Right atrium auricular region (tissue), 2 donors: ENCODE data around the gene ARID3A. TPM values are rescaled to one million over a fixed set of nuclear protein-coding genes. Genes with fewer than 3 reads are reported as not detected.

Experiments
- DNase-seq: peaks from one replicate; pipeline ENCODE4 v3.0.0-alpha.2; 2019; ENCODE audit warnings: low spot score
- H3K27ac ChIP-seq, 2 donors: fragments of 200-600 bp; sonication (generic); 1 replicate in 1 of 2; 2 replicates in 1 of 2; pipeline ENCODE4 v1.5.1; 2016 to 2019
- H3K27me3 ChIP-seq, 2 donors: fragments of 200-600 bp; sonication (generic); one replicate each; pipeline versions ENCODE4 v1.5.1 to v1.6.0; 2017 to 2019
- H3K36me3 ChIP-seq: fragments of 200-600 bp; sonication (generic); one replicate; pipeline ENCODE4 v1.5.1; 2016
- H3K4me1 ChIP-seq, 2 donors: fragments of 200-600 bp; sonication (generic); one replicate each; pipeline versions ENCODE4 v1.5.1 to v1.6.0; 2017 to 2019
- H3K4me3 ChIP-seq, 2 donors: fragments of 200-600 bp; sonication (generic); 1 replicate in 1 of 2; 2 replicates in 1 of 2; pipeline ENCODE4 v1.5.1; 2017 to 2019; ENCODE audit warnings: mild to moderate bottlenecking in 1 of 2, moderate library complexity in 1 of 2
- H3K9me3 ChIP-seq, 2 donors: fragments of 200-600 bp; sonication (generic); one replicate each; pipeline ENCODE4 v1.5.1; 2019
- total RNA-seq, 2 donors: library from RNA; depleted of rRNA; stranded (reverse); fragments of >200 nt; gene quantifications; one replicate each; pipeline ENCODE4 v1.1.0, GENCODE V29; 2016
- TF ChIP-seq, protein P1 (sequence below), 2 donors: fragments of 200-600 bp; sonication (generic); IDR thresholded peaks; one replicate each; pipeline ENCODE4 v1.5.1; 2019; ENCODE audit warnings: antibody characterized with exemption in 2 of 2

Gene ARID3A
- total RNA-seq, 2 donors from 2014 or later = 1.7 to 3.4 TPM

DNA sequence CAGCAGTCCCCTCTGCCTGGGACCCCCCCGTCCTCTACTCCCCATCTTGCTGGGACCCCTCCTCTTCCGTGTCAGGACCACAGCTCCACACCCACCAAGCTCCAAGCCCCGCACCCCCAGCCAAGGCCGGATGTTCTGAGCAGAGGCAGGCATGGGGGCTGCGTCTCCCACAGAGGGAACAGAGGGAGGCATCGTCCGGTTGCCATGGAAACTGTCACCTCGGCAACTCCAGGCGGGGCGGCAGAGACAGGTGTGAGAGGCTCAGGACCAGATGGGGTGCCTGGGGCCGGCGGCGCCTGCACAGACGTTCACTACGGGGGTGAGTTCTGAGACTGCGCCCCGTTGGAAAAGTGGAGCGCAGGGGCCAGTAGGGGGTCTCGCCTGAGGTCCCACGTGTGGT, 27.2 kb upstream of the ARID3A start:
- Histone ChIP-seq H3K36me3 (peaks cover 17% of the 10 kb centered on the region), H3K9me3 (no peaks in the 10 kb centered on the region), H3K27me3 (no peaks in the 10 kb centered on the region), H3K4me1 (peaks cover 0 to 3% of the 10 kb centered on the region in 2 donors), H3K27ac (no peak overlapping the region), H3K4me3 (no peak overlapping the region)
- TF ChIP-seq, protein P1, sequence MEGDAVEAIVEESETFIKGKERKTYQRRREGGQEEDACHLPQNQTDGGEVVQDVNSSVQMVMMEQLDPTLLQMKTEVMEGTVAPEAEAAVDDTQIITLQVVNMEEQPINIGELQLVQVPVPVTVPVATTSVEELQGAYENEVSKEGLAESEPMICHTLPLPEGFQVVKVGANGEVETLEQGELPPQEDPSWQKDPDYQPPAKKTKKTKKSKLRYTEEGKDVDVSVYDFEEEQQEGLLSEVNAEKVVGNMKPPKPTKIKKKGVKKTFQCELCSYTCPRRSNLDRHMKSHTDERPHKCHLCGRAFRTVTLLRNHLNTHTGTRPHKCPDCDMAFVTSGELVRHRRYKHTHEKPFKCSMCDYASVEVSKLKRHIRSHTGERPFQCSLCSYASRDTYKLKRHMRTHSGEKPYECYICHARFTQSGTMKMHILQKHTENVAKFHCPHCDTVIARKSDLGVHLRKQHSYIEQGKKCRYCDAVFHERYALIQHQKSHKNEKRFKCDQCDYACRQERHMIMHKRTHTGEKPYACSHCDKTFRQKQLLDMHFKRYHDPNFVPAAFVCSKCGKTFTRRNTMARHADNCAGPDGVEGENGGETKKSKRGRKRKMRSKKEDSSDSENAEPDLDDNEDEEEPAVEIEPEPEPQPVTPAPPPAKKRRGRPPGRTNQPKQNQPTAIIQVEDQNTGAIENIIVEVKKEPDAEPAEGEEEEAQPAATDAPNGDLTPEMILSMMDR (IDR thresholded peaks at IDR 0.05) = no peak
- no peak for DNase-seq

DNA sequence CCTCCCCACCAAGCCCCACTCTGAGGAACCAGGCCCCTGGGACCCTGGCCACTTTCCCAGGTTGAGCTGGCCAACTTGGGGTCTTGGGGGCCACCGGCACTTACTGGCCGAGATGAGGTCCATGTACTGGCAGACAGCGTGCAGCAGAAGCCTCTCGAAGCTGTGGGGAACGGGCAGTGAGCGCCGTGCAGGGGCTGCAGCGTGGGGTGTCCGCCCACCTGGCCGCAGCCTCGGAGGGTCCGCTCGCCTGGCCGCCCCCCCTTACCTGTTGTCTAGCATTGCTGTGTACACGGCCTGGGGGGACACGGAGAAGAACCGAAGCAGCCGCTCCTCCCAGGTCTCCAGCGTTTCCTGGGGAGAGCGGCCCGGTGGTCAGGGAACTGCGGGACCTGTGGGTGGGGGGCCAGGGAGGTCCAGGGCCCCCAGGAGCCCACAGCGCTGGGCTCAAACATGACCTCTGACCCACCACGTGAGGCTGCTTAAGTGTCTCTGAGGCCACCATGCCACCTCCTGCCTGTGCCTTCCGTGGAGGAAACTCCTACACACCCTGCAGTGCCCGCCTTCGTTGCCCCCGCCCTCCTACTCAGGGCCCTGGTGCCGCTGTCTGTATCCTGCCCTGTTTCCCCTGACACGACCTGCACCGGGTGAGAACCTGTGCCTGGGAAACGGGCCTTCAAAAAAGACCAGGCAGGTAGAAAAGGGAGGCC, 26.3 kb upstream of the ARID3A start:
- Histone ChIP-seq H3K4me1 (no peaks in the 10 kb centered on the region), H3K36me3 (peaks cover 17% of the 10 kb centered on the region), H3K4me3 (no peak overlapping the region), H3K27ac (no peak overlapping the region), H3K27me3 (no peaks in the 10 kb centered on the region), H3K9me3 (no peaks in the 10 kb centered on the region)
- no peak for DNase-seq
- TF ChIP-seq, protein P1 (IDR thresholded peaks at IDR 0.05) = no peak

DNA sequence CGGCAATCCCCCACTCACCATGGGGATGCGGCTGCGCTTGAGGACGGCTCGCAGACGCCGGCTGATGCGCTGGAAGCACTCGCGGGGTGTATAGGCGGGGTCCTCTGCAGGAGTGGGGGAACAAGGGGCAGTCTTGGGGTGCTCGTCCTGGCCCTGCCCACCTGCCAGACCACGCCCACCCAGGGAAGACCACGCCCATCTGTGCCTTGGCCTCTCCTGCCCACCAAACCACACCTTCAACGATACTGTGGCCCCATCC, 25.9 kb upstream of the ARID3A start:
- TF ChIP-seq, protein P1 (IDR thresholded peaks at IDR 0.05) = no peak
- H3K9me3 ChIP-seq = no peaks in the 10 kb centered on the region
- H3K27me3 ChIP-seq = no peaks in the 10 kb centered on the region
- no peaks in the 10 kb centered on the region for H3K4me1 ChIP-seq
- no peak overlapping the region for H3K4me3 ChIP-seq
- peaks cover 17% of the 10 kb centered on the region for H3K36me3 ChIP-seq
- no peak for DNase-seq
- no peak overlapping the region for H3K27ac ChIP-seq

DNA sequence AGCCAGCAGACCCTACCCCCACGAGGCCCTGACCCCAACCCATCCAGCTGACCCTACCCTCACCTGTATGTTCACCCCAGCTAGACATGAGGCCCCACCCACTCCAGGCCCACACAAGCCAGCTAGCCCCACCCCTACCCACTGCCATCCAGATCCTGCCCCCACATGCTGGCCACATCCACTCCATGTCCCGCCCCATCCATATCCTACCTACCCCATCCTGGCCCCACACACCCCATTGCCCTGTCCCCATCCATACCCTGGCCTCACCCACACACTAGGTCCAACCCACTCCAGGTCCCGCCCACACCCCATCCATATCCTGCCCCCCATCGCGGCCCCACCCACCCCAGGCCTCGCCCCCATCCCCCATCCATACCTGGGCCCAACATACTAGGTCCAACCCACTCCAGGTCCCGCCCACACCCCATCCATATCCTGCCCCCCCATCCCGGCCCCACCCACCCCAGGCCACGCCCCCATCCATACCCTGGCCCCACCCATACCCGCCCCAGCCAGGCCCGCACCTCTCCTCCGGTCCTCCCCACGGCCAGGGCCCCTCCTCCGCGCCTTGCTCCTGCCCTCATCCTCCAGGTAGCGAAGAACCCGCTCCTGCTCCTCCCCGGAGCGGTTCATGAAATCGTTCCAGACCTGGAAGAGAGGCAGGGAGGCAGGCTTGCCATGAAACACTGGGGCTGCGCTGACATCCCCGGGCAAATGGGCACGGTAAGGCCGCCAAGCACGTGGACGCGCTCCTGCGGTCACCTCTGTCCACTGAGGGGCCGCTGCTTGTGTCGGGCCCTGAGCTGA, 25.3 kb upstream of the ARID3A start:
- Histone ChIP-seq H3K4me3 (no peak overlapping the region), H3K4me1 (no peaks in the 10 kb centered on the region), H3K27me3 (no peaks in the 10 kb centered on the region), H3K36me3 (peaks cover 17% of the 10 kb centered on the region), H3K9me3 (no peaks in the 10 kb centered on the region), H3K27ac (no peak overlapping the region)
- TF ChIP-seq, protein P1 (IDR thresholded peaks at IDR 0.05) = no peak
- no peak for DNase-seq

DNA sequence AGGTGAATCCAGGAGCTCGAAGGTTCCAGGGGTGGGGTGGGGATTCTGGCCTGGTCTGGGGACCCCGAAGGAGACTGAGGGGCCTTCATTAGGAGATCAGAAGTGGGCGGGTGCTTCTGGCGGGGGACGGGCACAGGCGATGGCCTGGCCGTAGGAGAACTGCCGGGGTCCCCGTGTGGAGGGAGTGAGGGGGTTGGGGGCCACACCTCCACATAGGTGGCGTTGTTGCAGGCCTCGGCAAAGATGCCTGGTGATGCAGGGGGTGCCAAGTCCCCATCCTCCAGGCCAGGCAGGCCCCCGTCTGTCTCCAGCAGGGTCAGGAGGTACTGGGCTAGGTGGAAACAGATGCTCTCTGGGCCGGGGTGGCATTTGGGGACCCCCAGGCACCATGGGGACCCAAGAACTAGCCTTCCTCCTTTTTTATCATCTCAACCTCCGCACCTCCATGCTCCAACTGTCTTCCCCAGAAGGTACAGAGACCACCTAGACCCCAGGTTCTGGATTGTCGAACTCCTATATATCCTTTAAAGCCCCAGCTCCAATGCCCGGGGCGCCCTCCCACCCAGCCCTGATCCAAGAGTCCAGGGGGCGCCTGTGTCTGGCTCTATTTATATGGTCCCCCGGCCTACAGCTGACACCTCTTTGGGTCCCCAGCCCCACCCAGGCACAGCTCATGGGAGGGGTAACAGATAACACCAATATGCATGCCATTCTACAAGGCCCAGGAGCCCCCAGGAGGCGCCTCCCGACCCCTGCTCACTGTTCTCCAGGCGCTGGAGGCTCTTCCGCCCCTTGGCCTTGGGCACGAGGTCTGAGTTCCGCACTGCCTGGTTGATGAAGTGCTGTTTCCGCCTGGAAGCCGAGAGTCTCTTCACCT, 24.4 kb upstream of the ARID3A start:
- Histone ChIP-seq H3K4me3 (no peak overlapping the region), H3K9me3 (no peaks in the 10 kb centered on the region), H3K36me3 (peaks cover 17% of the 10 kb centered on the region), H3K27me3 (no peaks in the 10 kb centered on the region), H3K27ac (no peak overlapping the region), H3K4me1 (no peaks in the 10 kb centered on the region)
- TF ChIP-seq, protein P1 (IDR thresholded peaks at IDR 0.05) = no peak
- DNase-seq = no peak
